ENCODE data around the gene USP21. TPM values are rescaled to one million over a fixed set of nuclear protein-coding genes. Genes with fewer than 3 reads are reported as not detected.
A peak's percentile ranks its signal among the peaks of the same experiment; 100 is the strongest.

USP21 gene
- total and polyA plus RNA-seq, 9 of the 15 experiments (the other 6 are each of a cell fraction or from before 2014, with no cell fraction given): 4.9 to 52.4 (median 21.6) TPM

DNA sequence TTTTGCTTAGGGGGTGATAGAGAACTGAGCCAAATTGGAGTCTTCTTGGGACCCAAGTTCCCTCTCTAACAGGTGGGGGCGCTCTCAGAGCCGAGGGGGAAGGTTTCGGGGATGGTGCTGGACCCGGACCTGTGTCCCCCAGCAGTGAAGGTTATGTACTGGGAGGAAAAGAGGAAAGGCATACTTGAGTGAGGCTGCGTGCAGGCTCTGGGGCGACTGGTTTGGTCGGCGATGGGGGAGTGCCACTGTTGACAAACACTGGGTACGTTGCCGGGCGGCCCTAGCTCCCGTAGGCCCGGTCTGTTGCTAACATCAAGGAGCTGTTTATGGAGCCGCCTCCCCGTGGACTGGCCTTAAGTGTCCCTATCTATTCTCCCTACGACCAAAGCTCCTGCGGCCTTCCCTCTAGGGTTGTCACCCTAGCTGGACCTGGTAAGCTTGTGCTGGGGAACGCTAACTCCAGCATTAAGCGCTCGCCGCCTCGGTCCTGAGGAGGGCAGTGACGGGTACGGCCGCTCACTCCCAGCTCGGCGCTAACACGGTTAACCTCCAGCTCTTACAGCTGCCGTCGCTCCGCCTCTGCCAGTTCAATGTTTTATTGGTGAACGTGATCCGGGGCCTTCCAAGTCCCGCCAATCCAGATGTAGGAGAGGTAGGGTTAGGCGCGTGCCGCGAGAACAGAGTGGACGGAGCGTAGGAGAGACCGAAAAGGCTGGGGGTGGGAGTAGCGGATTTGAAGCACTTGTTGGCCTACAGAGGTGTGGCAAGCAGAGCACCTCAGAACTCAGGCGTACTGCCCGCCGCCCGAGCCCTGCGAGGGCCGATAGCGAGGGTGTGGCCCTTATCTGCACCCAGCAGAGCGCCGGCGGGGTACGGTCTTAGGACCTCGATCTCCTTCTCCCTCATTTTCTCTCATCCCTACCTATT lies 6.7 kb downstream of the USP21 start, which contains the start of gene PPOX (continued):
- TF ChIP-seq, protein P1, sequence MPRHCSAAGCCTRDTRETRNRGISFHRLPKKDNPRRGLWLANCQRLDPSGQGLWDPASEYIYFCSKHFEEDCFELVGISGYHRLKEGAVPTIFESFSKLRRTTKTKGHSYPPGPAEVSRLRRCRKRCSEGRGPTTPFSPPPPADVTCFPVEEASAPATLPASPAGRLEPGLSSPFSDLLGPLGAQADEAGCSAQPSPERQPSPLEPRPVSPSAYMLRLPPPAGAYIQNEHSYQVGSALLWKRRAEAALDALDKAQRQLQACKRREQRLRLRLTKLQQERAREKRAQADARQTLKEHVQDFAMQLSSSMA (CRISPR knock-in tag; IDR thresholded peaks at IDR 0.05): peak; percentile 9; the same call in 1 of the 2 replicates
- TF ChIP-seq, protein P2, sequence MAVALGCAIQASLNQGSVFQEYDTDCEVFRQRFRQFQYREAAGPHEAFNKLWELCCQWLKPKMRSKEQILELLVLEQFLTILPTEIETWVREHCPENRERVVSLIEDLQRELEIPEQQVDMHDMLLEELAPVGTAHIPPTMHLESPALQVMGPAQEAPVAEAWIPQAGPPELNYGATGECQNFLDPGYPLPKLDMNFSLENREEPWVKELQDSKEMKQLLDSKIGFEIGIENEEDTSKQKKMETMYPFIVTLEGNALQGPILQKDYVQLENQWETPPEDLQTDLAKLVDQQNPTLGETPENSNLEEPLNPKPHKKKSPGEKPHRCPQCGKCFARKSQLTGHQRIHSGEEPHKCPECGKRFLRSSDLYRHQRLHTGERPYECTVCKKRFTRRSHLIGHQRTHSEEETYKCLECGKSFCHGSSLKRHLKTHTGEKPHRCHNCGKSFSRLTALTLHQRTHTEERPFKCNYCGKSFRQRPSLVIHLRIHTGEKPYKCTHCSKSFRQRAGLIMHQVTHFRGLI (CRISPR knock-in tag; IDR thresholded peaks at IDR 0.05): no peak
- TF ChIP-seq NR2C2 (CRISPR knock-in tag; IDR thresholded peaks at IDR 0.05) (no peak), NR2C2 (tag; IDR thresholded peaks at IDR 0.05) (peak; percentile 60), ZNF3 (CRISPR knock-in tag; IDR thresholded peaks at IDR 0.05) (no peak), TCF3 (CRISPR knock-in tag; IDR thresholded peaks at IDR 0.05) (peak; percentile 100), ERF (CRISPR knock-in tag; IDR thresholded peaks at IDR 0.05) (no peak; the same call in 1 of the 2 replicates), PHB (CRISPR knock-in tag; IDR thresholded peaks at IDR 0.05) (no peak), U2AF2 (optimal IDR thresholded peaks at IDR 0.05; ENCODE audit: low read depth, low read length) (no peak), TAF9B (IDR thresholded peaks at IDR 0.05; ENCODE audit: partially characterized antibody) (no peak), NONO (IDR thresholded peaks at IDR 0.05; ENCODE audit: low read depth in 2 of 2, low read length in 1 of 2) (peak in 1 of 2 experiments; percentile 87; a peak in 2 of 4 replicates), ILF3 (IDR thresholded peaks at IDR 0.05; ENCODE audit: borderline replicate concordance) (no peak), ZNF354B (CRISPR knock-in tag; IDR thresholded peaks at IDR 0.05) (no peak), ETV1 (tag; conservative IDR thresholded peaks at IDR 0.05; ENCODE audit: low read depth) (0 out of 2 replicates have a peak, but pooled peaks have one; percentile 29), SRSF9 (IDR thresholded peaks at IDR 0.05; ENCODE audit: borderline replicate concordance, low read depth, low read length) (no peak), THAP12 (CRISPR knock-in tag; IDR thresholded peaks at IDR 0.05) (peak; percentile 64; the same call in 1 of the 2 replicates), RAD51 (IDR thresholded peaks at IDR 0.05; ENCODE audit: borderline replicate concordance, low read depth) (peak; percentile 62; the same call in 1 of the 2 replicates), CHD4 (IDR thresholded peaks at IDR 0.05; ENCODE audit: insufficient read depth, insufficient replicate concordance, low read depth, low read length, poor library complexity, severe bottlenecking) (no peak)
- TF ChIP-seq, protein P3, sequence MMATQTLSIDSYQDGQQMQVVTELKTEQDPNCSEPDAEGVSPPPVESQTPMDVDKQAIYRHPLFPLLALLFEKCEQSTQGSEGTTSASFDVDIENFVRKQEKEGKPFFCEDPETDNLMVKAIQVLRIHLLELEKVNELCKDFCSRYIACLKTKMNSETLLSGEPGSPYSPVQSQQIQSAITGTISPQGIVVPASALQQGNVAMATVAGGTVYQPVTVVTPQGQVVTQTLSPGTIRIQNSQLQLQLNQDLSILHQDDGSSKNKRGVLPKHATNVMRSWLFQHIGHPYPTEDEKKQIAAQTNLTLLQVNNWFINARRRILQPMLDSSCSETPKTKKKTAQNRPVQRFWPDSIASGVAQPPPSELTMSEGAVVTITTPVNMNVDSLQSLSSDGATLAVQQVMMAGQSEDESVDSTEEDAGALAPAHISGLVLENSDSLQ (IDR thresholded peaks at IDR 0.05): peak; percentile 80
- TF ChIP-seq, protein P4, sequence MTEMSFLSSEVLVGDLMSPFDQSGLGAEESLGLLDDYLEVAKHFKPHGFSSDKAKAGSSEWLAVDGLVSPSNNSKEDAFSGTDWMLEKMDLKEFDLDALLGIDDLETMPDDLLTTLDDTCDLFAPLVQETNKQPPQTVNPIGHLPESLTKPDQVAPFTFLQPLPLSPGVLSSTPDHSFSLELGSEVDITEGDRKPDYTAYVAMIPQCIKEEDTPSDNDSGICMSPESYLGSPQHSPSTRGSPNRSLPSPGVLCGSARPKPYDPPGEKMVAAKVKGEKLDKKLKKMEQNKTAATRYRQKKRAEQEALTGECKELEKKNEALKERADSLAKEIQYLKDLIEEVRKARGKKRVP (CRISPR knock-in tag; IDR thresholded peaks at IDR 0.05): 0 out of 2 replicates have a peak, but pooled peaks have one; percentile 5
